NOMO-1 treated with dmso at 0.1 percent for 144 hours (cell line): ENCODE data around the gene ELL2.

ENCODE experiments used
- DNase-seq: peaks from one replicate; lab custom pipeline; 2025; ENCODE audit not compliant: unreplicated experiment; lab: John Stamatoyannopoulos, UW

ELL2 gene

GRCh38 chr5:95961617-95962474 lies at the start of gene ELL2:
ELL2 (minus strand) TSS chr5:95961851; CDS start chr5:95961721, 130 bp downstream.
- DNase-seq: peak; percentile 96

DNA sequence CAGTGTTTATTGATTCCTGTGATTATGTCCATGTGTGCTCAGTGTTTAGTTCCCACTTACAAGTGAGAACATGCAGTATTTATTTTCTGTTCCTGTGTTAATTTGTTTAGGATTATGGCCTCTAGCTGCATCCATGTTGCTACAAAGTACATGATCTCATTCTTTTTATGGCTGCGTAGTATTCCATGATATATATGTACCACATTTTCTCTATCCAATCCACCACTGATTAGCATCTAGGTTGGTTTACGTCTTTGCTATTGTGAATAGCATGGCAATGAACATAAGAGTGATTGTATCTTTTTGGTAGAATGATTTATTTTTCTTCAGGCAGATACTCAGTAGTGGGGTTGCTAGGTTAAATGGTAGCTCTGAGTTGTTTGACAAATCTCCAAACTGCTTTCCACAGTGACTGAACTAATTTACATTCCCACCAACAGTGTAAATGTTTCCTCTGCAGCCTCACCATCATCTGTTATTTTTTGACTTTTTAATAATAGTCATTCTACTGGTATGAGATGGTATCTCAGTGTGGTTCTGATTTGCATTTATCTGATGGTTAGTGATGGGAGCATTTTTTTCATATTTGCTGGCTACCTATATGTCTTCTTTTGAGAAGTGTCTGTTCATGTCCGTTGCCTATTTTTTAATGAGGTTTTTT lies 47.5 kb upstream of the ELL2 start:
- DNase-seq: no peak

DNA sequence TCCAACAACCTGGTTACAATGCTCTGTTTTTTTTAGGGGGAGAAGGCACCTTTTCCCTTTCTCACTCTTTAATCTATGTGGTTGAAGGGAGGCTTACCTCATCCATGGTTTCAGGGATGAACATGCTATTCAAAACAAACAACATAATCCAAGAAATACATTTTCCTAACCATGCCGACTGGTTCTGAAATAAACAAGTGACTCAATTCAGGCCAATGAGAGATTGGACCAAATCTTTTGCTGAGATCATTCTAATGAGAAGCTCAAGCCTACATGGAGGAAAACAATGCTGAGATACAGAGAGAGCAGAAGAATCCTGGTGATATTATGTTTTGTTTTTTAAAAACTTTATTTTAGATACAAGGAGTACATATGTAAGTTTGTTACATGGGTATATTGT lies 46.8 kb upstream of the ELL2 start:
- no peak for DNase-seq

DNA sequence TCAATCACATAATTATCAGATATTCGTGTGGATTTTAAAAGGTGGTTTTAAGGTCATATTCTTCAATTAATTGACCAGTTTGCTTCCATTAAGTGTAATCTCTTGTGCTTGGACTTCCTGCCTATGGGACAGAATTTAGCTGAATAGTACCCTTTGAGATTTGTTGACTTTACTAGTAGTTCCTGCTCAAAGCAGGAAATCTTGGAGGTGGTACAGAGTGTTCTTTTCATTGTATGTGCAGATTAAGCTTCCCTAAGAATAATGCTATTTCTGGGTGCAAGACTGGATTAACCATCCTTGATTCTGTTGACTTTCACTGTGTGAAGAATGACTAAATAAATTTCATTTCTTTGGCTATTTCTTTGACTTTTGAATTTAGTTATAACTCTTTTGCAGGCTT lies 45.4 kb upstream of the ELL2 start:
- no peak for DNase-seq

- no peak for DNase-seq
These were observed 44.6 kb upstream of the ELL2 start for GRCh38 chr5:96006291-96006690.

- no peak for DNase-seq
These were observed 43.1 kb upstream of the ELL2 start for GRCh38 chr5:96004754-96005153.

- DNase-seq: no peak
These were observed 42.4 kb upstream of the ELL2 start for GRCh38 chr5:96004087-96004486.

DNA sequence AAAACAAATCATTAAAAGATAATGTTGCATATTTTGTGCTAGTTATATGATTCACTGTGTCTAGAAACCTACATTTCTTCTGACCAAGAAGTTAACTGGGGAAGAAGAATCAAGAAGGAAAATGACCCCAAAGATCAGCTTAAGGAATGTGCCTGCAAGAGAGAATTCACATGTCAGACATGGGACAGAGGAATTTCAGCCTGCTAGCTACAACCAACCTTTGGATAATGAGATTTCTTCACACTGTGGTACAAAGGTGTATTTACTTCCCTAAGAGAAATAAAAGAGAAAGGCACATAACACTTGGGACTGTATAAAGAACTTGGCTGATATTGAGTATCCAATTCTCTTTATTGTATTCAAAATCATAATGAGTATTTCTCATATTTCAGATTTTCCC lies 39.6 kb upstream of the ELL2 start:
- DNase-seq: no peak

- no peak for DNase-seq
These were observed 38.7 kb upstream of the ELL2 start for GRCh38 chr5:96000308-96000707.

- DNase-seq: no peak
These were observed 35.5 kb upstream of the ELL2 start for GRCh38 chr5:95996904-95997723.

GRCh38 chr5:95995962-95996489 lies 34.4 kb upstream of the ELL2 start:
- DNase-seq: no peak

- no peak for DNase-seq
These were observed 32.1 kb upstream of the ELL2 start for GRCh38 chr5:95993776-95994175.

- no peak for DNase-seq
These were observed 31.6 kb upstream of the ELL2 start for GRCh38 chr5:95993266-95993665.

DNA sequence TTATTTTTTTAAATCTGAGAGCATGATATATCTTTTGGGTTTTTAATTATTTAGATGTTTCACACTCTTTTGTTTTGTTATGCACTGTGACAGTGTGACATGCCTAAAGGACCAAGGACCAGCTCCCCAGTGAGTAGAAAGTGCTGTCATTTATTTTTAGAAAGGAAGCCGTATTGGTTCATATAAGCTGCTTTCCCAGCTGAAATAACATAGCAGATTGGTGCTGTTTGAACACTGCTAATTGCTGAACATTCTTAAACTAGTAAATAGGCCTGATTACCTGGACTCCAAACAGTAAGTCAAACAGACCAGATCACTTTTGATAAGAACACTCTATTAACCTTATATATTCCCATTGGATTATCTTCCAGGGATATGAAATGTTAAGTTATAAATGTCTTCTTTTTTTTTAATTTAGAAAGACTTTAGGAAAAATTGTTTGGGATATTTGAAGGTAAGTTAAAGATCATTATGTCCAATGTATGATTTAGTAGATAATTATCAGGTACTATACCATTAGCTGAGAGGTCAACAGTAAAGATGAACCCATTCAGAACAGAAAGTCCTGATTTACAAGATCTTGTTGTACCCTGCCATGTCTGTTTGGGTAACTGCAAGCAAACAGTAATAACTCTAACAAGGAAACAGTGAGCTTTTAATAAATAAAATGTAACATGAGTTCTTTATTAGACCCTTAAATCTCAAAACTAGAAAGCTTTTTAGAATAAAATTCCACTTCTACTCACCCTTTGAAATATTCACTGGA lies 27.8 kb upstream of the ELL2 start:
- DNase-seq: no peak

GRCh38 chr5:95988877-95989276 lies 27.2 kb upstream of the ELL2 start:
- DNase-seq: no peak

GRCh38 chr5:95988094-95988493 lies 26.4 kb upstream of the ELL2 start:
- DNase-seq: no peak

GRCh38 chr5:95986937-95987520 lies 25.4 kb upstream of the ELL2 start:
- no peak for DNase-seq

DNA sequence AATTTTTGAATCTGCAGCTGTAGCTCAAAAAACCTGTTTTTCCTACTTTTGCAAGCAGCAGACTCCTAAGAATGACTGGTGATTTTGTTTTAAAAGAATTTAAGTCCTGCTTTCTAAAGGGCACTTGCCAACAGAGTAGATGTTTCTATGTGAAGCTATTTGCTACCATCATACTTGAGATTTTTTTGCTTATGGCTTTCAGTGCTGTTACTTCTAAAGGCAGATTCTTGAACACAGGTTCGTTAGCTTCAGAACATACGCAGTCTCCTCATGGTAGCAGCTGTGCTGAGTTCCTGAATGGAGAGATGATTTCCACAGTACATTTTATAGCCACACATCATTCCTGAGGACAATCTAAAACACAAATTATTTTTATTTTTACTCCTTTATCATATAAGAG lies 24.4 kb upstream of the ELL2 start:
- DNase-seq: no peak

DNA sequence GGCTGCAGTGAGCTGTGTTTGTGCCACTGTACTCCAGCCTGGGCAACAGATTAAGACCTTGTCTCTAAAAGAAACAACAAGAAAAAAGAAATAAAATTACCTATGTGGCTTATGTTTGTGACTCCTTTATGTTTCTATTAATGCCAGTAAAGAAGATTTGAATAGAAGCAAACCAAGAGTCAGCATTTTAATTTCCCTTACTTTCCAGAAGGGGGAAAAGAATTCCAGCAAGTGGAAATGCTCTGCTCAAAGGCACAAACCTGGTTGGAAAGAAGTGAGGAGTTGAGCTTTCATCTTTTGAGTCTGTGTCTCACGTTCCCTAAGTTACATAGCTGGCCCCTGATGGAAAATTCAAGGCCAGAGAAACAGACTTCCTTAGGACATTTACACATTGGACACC lies 23.6 kb upstream of the ELL2 start:
- no peak for DNase-seq

GRCh38 chr5:95984287-95984938 lies 22.8 kb upstream of the ELL2 start:
- DNase-seq: no peak
